SK-N-SH (cell line): ENCODE results near the gene BANF1. TPM values are rescaled to one million over a fixed set of nuclear protein-coding genes. Genes with fewer than 3 reads are reported as not detected.

ENCODE experiments used
- CTCF ChIA-PET: fragments of 300-600, 350-600 bp; formaldehyde crosslinking; extraction: SDS; loops from one replicate; lab custom pipeline; 2021; lab: Yijun Ruan, JAX
- POLR2A ChIA-PET: fragments of 350-600 bp; sonication (Branson Sonifier 250); formaldehyde crosslinking; extraction: SDS; loops from one replicate; lab custom pipeline; 2020; ENCODE audit warnings: antibody characterized with exemption, inconsistent platforms; lab: Yijun Ruan, JAX
- DNase-seq: peaks from one replicate; pipeline ENCODE4 v3.0.0; 2012
- H2AFZ ChIP-seq: fragments of 200-600 bp; sonication (generic); 2 replicates; pipeline ENCODE4 v1.8.1; 2016; ENCODE audit warnings: antibody characterized with exemption, mild to moderate bottlenecking, low read depth
- H3F3A ChIP-seq: fragments of 200-600 bp; sonication (generic); replicated peaks from 2 replicates; pipeline ENCODE3; 2016; ENCODE audit warnings: antibody characterized with exemption, mild to moderate bottlenecking; ENCODE audit not compliant: insufficient read depth
- H3K27ac ChIP-seq, 2 experiments: fragments of 200-500 bp in 1 of 2; fragments of 200-600 bp in 1 of 2; sonication (Bioruptor generic) in 1 of 2; sonication (generic), shearing (Covaris generic) in 1 of 2; 2 replicates each; pipeline versions ENCODE4 v1.5.1 to v1.6.1; 2014 to 2016; ENCODE audit warnings: low read depth in 2 of 2, inconsistent platforms in 1 of 2, low read length in 1 of 2, mild to moderate bottlenecking in 1 of 2, mixed read lengths in 1 of 2
- H3K27me3 ChIP-seq: fragments of 200-600 bp; sonication (generic), shearing (Covaris generic); 2 replicates; pipeline ENCODE4 v1.6.1; 2016; ENCODE audit warnings: mixed run types; ENCODE audit not compliant: insufficient read depth
- H3K36me3 ChIP-seq, 2 experiments: fragments of 200-500 bp in 1 of 2; fragments of 200-600 bp in 1 of 2; sonication (Bioruptor generic) in 1 of 2; sonication (generic) in 1 of 2; replicated peaks in 1 of 2; 2 replicates each; pipeline versions ENCODE3 to v1.5.1; 2014 to 2016; ENCODE audit warnings: low read length in 1 of 2, mild to moderate bottlenecking in 1 of 2; ENCODE audit not compliant: insufficient read depth in 2 of 2, control insufficient read depth in 1 of 2
- H3K4me1 ChIP-seq, 2 experiments: fragments of 200-500 bp in 1 of 2; fragments of 200-600 bp in 1 of 2; sonication (Bioruptor generic) in 1 of 2; sonication (generic), shearing (Covaris generic) in 1 of 2; 2 replicates each; pipeline versions ENCODE4 v1.5.1 to v1.6.1; 2014 to 2016; ENCODE audit warnings: low read depth in 1 of 2, low read length in 1 of 2, mixed run types in 1 of 2; ENCODE audit not compliant: insufficient read depth in 2 of 2, control insufficient read depth in 1 of 2
- H3K4me2 ChIP-seq: fragments of 200-600 bp; sonication (generic), shearing (Covaris generic); 2 replicates; pipeline ENCODE4 v1.6.1; 2017; ENCODE audit warnings: mixed run types
- H3K4me3 ChIP-seq, 2 experiments: fragments of 200-500 bp in 1 of 2; fragments of 200-600 bp in 1 of 2; sonication (Bioruptor generic) in 1 of 2; sonication (generic), shearing (Covaris generic) in 1 of 2; 2 replicates each; pipeline versions ENCODE4 v1.5.1 to v1.8.1; 2014 to 2016; ENCODE audit warnings: low read depth in 2 of 2, inconsistent platforms in 1 of 2, low read length in 1 of 2, mild to moderate bottlenecking in 1 of 2, mixed read lengths in 1 of 2, moderate library complexity in 1 of 2
- H3K79me2 ChIP-seq: fragments of 200-600 bp; sonication (generic); 2 replicates; pipeline ENCODE4 v1.8.1; 2017; ENCODE audit warnings: mild to moderate bottlenecking; ENCODE audit not compliant: insufficient read depth
- H3K9ac ChIP-seq: fragments of 200-600 bp; sonication (generic); 2 replicates; pipeline ENCODE4 v1.6.1; 2017; ENCODE audit warnings: mixed run types
- H3K9me2 ChIP-seq: fragments of 200-600 bp; sonication (generic); 2 replicates; pipeline ENCODE4 v1.6.1; 2017; ENCODE audit warnings: mixed run types
- H3K9me3 ChIP-seq: fragments of 200-600 bp; sonication (generic); 2 replicates; pipeline ENCODE4 v1.6.1; 2017; ENCODE audit warnings: mixed run types, mild to moderate bottlenecking, moderate library complexity
- H4K20me1 ChIP-seq: fragments of 200-600 bp; sonication (generic); 2 replicates; pipeline ENCODE4 v1.6.1; 2017; ENCODE audit warnings: mild to moderate bottlenecking, mixed run types; ENCODE audit not compliant: insufficient read depth
- CHD2 ChIP-seq: fragments of 150-350 bp; IDR thresholded peaks from 2 replicates; pipeline ENCODE4 v1.6.1; 2018; ENCODE audit warnings: low read length; ENCODE audit not compliant: partially characterized antibody
- CTCF ChIP-seq: fragments of 200-600 bp; sonication (generic); IDR thresholded peaks from 2 replicates; pipeline ENCODE4 v1.6.1; 2017; ENCODE audit warnings: antibody characterized with exemption, mild to moderate bottlenecking, moderate library complexity
- EZH2phosphoT487 ChIP-seq: fragments of 200-600 bp; sonication (generic); IDR thresholded peaks from 2 replicates; pipeline ENCODE4 v1.6.1; 2017; ENCODE audit warnings: low read depth, mixed run types, mild to moderate bottlenecking, antibody characterized with exemption, moderate library complexity, borderline replicate concordance
- FOSL2 ChIP-seq: IDR thresholded peaks from 2 replicates; pipeline ENCODE4 v1.4.0; 2012; ENCODE audit warnings: low read depth, mild to moderate bottlenecking, moderate library complexity, borderline replicate concordance
- FOXJ3 ChIP-seq: sonication (generic); formaldehyde crosslinking; IDR thresholded peaks from 2 replicates; pipeline ENCODE4 v1.5.1; 2020; ENCODE audit warnings: mild to moderate bottlenecking, missing genetic modification reagents
- FOXM1 ChIP-seq: IDR thresholded peaks from 2 replicates; pipeline ENCODE4 v1.4.0; 2012; ENCODE audit warnings: low read depth, mild to moderate bottlenecking
- GATA2 ChIP-seq: sonication (generic); formaldehyde crosslinking; IDR thresholded peaks from 2 replicates; pipeline ENCODE4 v1.5.0; 2020; ENCODE audit warnings: mild to moderate bottlenecking, missing genetic modification reagents
- JUND ChIP-seq: IDR thresholded peaks from 2 replicates; pipeline ENCODE4 v1.4.0; 2012
- MXI1 ChIP-seq: IDR thresholded peaks from 2 replicates; pipeline ENCODE4 v1.6.1; 2012; ENCODE audit warnings: mild to moderate bottlenecking, low read depth, low read length, improper control_type of control experiment
- NRF1 ChIP-seq: IDR thresholded peaks from 2 replicates; pipeline ENCODE4 v1.6.1; 2012; ENCODE audit warnings: low read depth, mild to moderate bottlenecking, low read length
- POLR2AphosphoS5 ChIP-seq: IDR thresholded peaks from 2 replicates; pipeline ENCODE4 v1.6.1; 2012; ENCODE audit warnings: low read depth, low read length
- RXRA ChIP-seq: IDR thresholded peaks from 2 replicates; pipeline ENCODE4 v1.4.0; 2012; ENCODE audit warnings: low read depth, mild to moderate bottlenecking, borderline replicate concordance
- TAF1 ChIP-seq: IDR thresholded peaks from 2 replicates; pipeline ENCODE4 v1.6.1; 2012; ENCODE audit warnings: low read depth, mild to moderate bottlenecking, low read length, moderate library complexity, borderline replicate concordance
- TEAD4 ChIP-seq: IDR thresholded peaks from 2 replicates; pipeline ENCODE4 v1.4.0; 2012; ENCODE audit warnings: mild to moderate bottlenecking, borderline replicate concordance; ENCODE audit not compliant: insufficient read depth
- ZBTB33 ChIP-seq: IDR thresholded peaks from 2 replicates; pipeline ENCODE4 v1.4.0; 2012; ENCODE audit warnings: low read depth, borderline replicate concordance
- WGBS: methylation state at CpG from one replicate; pipeline ENCODE4 v1.1.6; 2017; ENCODE audit warnings: low lambda C conversion rate; 5-methylcytosine and 5-hydroxymethylcytosine counted together
- polyA plus RNA-seq, 3 experiments: library from polyadenylated mRNA; depleted of rRNA; stranded (reverse); fragments of >200 nt; gene quantifications; 2 replicates each; pipeline ENCODE4 v1.2.3, GENCODE V29; 2012
- TF ChIP-seq, protein P1 (sequence below): IDR thresholded peaks from 2 replicates; pipeline ENCODE4 v1.6.1; 2012; ENCODE audit warnings: mild to moderate bottlenecking, low read depth, low read length, moderate library complexity

Gene BANF1
- polyA plus RNA-seq, 1 of the 3 experiments (the other 2 are of a cell fraction): 382 TPM

DNA sequence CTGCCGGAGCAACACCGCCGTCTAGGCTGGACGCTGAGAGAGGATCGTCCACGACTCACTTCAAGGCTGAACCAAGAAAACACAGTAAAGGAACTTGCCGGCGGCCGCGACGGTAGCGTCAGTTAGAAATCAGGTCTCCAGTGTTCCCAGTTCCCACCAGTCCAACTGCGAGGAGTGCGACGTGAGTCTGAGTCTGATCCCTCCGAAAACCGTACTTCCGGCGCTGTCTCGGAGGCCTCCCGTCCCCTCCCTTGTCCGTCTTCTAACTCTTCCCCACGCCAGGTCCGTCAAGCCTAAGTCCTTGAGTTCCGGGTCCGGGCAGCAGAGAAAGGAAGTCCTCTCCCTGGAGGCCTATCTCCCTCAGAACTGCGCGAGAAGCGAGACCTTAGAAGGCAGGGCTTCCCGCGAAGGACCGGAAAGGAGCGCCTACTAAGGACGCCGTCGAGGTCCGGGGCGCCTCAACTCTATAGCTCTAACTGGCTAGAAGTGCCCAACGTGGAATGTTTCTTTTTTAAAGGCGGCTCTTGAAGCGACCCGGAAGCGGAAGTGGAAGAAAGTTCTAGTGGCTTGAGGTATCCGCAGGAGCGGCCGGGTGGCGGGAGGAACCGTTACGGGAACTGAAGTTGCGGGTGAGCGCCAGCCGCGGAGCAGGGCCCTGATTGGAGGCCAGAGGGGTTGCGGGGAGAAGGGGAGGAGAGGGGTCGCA lies at the start of gene BANF1, which contains the start of gene EIF1AD (continued):
- TF ChIP-seq CTCF (no peak), EZH2phosphoT487 (no peak), FOXJ3 (no peak), GATA2 (CRISPR knock-in tag) (no peak), POLR2AphosphoS5 (peak; percentile 74), MXI1 (peak; percentile 65), FOSL2 (no peak; the same call in 1 of the 2 replicates), TEAD4 (no peak), NRF1 (no peak), ZBTB33 (peak; percentile 96), RXRA (0 out of 2 replicates have a peak, but pooled peaks have one; percentile 14)

DNA sequence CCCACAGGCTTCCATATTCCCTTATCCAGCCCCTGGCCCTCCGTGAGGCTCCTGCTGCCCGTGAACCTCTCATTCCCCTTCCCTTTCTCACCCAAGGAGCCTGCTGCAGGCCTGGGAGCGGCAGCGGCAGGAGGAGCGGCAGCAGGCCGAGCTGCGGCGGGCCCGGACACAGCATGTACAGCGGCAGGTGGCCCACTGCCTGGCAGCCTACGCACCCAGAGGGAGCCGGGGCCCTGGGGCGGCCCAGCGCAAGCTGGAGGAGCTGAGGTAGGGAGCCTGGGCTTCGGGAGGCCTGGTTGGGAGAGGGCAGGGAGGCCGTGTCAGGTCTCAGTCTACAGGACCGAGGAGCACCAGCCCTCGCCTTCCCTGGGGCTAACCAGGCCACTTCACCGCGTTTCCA lies 48.8 kb upstream of the BANF1 start:
- H4K20me1 ChIP-seq: no peaks in the 10 kb centered on the region
- no peaks in the 10 kb centered on the region for H3K79me2 ChIP-seq
- no peaks in the 10 kb centered on the region for H3K27me3 ChIP-seq
- H3K4me1 ChIP-seq: no peaks in the 10 kb centered on the region; a peak in 1 of 4 replicates
- ChIA-PET CTCF (interaction anchor here (0.6 to 2.1 kb wide), 4 partner anchors 12 to 209 kb away, joined by 3 to 5 read pairs (median 4); partner anchors contain the start of gene FIBP), POLR2A (no interaction called here)
- no peak overlapping the region for H3K27ac ChIP-seq
- no peak overlapping the region for H3K9ac ChIP-seq
- TF ChIP-seq, protein P1, sequence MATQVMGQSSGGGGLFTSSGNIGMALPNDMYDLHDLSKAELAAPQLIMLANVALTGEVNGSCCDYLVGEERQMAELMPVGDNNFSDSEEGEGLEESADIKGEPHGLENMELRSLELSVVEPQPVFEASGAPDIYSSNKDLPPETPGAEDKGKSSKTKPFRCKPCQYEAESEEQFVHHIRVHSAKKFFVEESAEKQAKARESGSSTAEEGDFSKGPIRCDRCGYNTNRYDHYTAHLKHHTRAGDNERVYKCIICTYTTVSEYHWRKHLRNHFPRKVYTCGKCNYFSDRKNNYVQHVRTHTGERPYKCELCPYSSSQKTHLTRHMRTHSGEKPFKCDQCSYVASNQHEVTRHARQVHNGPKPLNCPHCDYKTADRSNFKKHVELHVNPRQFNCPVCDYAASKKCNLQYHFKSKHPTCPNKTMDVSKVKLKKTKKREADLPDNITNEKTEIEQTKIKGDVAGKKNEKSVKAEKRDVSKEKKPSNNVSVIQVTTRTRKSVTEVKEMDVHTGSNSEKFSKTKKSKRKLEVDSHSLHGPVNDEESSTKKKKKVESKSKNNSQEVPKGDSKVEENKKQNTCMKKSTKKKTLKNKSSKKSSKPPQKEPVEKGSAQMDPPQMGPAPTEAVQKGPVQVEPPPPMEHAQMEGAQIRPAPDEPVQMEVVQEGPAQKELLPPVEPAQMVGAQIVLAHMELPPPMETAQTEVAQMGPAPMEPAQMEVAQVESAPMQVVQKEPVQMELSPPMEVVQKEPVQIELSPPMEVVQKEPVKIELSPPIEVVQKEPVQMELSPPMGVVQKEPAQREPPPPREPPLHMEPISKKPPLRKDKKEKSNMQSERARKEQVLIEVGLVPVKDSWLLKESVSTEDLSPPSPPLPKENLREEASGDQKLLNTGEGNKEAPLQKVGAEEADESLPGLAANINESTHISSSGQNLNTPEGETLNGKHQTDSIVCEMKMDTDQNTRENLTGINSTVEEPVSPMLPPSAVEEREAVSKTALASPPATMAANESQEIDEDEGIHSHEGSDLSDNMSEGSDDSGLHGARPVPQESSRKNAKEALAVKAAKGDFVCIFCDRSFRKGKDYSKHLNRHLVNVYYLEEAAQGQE: no peak
- no peak for TF ChIP-seq FOXM1
- TF ChIP-seq ZBTB33: no peak
- no peak for TF ChIP-seq TAF1
- TF ChIP-seq POLR2AphosphoS5: no peak
- TF ChIP-seq JUND: no peak
- TF ChIP-seq CHD2: no peak
- no peaks in the 10 kb centered on the region for H3K9me3 ChIP-seq
- H3K4me2 ChIP-seq: no peak overlapping the region
- H3K36me3 ChIP-seq: no peaks in the 10 kb centered on the region
- H3K4me3 ChIP-seq: no peak overlapping the region
- H3F3A ChIP-seq: peaks cover 3% of the 10 kb centered on the region
- DNase-seq: peak; percentile 48
- no peak overlapping the region for H2AFZ ChIP-seq
- 91% methylated on average over 13 of the region's 20 CpGs for WGBS
- no peaks in the 10 kb centered on the region for H3K9me2 ChIP-seq
